Renal cortex interstitium (tissue), 11 donors: Measurements from ENCODE around the gene EXOG. TPM values are rescaled to one million over a fixed set of nuclear protein-coding genes. Genes with fewer than 3 reads are reported as not detected.

Experiments used
- DNase-seq, 11 donors: peaks; one replicate each; pipeline ENCODE4 v3.0.0-alpha.2; 2013; ENCODE audit warnings: low read depth in 9 of 11, low spot score in 4 of 11; ENCODE audit errors: extremely low read depth in 1 of 11
- polyA plus RNA-seq, 3 donors: library from polyadenylated mRNA; unstranded; fragments of 120-200 nt; gene quantifications; one replicate each; pipeline ENCODE4 v1.2.1, GENCODE V29; 2013; ENCODE audit not compliant: insufficient read length in 3 of 3

The EXOG gene
- polyA plus RNA-seq, 3 donors = 12.2 to 19.8 (median 15.9) TPM

DNA sequence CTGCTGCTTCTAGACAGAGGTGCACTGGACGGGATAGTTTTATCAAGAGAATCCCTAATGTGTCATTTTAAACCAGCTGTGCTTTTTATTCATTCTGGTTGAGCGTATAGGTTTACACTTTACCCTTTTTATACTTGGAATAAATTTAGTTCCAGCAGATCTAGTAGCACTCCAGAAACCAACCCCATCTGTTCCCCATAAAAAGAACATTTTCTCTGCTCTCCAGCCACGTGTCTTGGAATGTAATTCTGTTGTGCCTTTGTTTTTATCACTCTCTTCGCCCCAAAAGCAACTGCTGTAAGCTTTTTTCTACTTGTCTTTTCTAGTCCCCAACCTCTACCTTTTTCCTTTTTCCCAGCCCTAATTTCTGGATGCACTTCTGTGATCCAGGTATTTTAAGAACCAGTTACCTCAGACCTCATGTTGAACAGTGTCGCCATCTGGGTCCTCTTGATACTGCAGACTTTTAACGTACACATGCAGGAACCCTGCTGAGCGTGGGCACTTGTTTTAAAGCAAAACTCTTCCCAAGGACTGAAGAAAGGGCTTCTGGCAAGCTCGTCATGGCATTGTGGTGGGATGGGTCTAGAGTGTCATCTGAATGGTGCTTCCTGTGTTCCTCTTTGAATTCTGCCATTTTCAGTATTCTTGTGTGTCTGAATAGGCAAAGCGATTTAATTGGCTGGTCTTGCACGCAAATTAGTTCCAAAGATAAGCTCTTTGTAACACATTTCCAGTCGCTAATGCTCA is 5.7 kb upstream of the EXOG start:
- no peak for DNase-seq

DNA sequence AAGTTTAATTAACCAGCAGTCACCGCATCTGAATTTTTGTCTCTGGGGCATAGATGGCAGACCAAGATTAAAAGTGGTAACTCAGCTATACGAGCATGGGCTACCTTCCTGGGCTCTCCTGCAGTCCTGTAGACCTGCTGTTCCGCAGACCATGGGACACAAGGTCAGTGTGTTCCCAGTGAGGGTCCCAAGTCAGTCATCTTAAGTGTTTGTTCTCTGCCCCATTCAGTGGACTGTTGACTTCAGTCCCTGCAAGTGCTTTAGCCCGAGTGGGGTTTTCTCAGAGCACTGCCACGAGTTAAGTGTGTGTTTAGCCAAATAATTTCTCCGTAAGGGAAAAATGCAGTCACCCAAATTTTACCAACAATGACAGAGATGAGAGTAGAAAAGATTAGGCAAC is 4.9 kb upstream of the EXOG start:
- DNase-seq = no peak

DNA sequence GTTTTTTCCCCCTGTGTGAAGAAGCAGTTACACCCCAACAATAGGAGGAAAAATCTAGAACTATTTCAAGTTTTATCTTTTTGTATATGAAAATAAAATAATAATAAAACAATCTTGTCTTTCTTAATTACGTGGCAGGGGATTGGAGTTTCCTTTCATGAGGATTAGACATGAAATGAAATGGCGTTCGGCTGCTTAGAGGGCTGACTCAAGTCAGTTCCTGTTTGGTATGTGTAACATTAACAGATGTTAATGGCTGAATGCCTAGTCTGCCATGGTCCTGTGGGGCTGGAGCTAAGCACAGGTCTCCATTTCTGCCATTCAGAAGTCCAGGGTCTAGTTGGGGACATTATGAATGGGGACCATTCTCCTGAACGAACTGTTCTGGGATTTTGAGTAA is 3.1 kb upstream of the EXOG start:
- DNase-seq = no peak

DNA sequence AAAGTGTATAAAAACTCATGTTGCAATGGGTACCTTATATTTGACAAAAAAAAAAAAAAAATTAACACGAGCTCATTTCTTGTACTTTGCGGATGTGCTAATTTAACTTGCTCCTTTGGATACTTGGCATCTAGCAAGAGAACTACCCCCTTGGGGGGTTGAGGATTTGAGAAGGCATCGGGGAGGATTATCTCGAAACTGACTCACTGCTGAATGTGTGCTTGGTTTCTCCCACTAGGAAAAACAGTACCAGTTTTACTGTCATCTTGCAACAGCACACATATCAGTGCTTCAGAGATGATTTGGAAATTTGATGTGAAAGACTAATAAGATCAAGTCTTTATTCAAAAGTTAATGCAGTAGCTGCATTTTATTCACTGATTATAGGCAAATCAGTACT is 891 bp downstream of the EXOG start:
- DNase-seq = no peak

DNA sequence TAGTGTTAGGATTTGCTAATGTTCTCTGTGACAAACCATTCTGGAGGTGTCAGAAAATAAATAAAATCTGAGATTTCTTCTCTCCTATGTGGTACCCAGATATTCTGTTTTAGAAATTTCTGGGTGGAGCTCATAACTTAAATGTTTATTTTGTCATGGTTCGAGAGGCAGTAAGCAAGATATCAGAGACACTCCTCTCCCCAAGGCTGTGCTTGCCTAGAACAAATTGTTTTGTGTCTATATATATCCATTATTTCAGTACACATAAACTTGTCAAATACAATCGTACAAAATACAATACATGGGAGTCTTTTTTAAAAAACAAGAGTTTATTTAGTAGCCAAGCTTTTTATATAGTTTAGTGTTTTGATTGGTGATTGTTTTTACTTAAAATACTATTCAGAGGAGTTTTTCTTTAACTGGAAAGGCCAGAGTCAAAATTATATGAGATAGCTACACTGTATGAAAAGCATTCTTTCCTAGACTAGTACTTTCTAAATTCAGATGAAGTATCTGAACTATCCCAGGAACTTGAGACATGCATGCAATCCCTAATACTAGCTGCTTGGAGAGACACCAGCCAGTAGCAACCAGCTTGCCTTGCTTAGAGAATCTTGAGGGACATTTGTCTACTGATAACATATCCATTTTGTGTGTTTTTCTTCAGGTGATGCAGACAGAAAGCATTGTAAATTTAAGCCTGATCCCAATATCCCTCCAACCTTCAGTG is 4.7 kb downstream of the EXOG start:
- DNase-seq = no peak

DNA sequence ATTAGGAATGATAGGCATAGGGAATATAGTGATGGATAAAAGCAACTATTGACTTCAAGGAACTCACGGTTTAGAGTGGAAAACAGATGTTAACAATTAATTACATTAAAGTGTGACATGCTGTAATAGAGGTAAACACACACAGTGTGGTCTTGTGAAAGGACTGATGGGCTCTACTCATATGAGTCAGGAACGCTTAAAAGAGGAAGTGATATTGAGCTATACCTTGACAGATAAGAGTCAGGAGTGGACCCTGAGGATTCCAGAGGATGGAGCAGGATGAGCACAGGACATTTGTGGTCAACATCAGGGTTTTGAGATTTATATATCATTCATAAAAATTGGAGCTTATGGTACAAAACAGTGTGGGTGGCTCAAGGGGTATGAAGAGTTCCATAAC is 11.0 kb downstream of the EXOG start:
- DNase-seq = no peak

DNA sequence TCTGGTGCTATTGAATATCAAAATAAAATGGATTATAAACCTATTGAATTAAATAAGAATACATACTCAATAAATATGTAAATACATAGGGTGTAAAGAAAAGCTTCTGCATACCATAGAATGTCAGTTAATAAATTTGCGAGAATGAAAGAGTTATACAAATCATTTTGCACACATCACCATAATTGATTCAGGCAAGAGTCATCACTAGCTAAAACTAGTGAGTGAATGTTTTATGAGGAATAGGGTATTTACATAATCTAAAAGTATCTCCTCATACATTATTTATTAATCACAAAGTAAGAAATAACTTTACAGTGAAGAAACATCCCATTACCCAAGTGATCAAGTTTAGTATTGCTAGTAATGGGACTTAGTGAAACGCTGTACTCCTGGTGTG is 13.6 kb downstream of the EXOG start:
- no peak for DNase-seq

DNA sequence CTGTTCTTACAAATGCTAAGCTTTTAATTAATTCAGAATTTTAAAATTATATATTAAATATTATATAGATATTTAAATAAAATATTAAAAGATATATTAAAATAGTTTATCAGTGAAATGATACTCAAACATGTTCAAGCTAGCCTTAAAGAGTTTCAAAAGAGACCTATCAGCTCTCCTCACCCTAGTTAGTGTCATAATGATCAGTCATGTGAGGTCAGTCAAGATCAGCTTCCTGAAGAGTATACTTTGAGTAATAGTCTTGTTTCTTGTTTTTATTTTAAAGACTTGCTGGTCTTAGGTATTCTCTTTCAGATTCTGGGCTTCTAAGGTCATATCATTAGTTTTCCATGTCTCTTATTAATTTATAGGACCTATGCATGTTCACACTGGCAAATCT is 14.5 kb downstream of the EXOG start:
- DNase-seq = no peak

DNA sequence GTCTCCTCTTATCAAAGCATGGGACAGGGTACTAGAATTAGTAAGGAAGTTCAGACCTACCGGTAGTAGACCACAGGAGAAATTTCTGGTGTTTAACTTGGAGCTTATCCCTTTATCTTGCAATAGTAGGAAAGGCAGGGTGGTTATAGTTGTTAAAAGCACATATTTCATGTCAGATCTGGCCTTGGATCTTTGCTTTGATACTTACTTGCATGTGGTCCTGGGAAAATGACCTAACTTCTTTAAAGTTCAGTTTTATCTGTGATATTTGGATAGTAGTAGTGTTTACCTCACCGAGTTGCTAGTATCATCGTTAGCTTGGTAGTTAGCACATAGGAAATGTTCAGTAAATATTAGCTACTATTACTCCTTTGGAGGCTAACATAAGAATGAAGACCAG is 15.4 kb downstream of the EXOG start:
- DNase-seq = no peak

DNA sequence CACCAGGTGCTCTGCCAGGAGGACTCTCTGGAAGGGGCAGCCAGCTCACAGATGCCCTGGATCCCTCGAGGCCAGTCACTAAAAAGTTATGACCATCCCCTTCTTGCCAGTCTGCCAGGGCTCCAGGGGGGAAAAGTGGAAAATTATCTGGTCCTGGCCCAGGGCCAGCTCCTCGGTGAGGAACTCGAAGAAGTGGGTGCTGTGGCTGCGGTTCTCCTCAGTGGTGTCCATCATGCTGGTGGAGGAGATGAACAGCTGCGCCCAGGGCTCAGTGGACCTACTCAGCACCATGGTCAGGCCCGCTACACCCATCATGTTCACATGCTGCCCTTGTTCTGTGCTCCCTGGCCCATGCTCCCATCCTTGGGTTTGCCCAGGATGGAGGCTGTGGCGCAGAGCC is 19.2 kb downstream of the EXOG start:
- DNase-seq = no peak

DNA sequence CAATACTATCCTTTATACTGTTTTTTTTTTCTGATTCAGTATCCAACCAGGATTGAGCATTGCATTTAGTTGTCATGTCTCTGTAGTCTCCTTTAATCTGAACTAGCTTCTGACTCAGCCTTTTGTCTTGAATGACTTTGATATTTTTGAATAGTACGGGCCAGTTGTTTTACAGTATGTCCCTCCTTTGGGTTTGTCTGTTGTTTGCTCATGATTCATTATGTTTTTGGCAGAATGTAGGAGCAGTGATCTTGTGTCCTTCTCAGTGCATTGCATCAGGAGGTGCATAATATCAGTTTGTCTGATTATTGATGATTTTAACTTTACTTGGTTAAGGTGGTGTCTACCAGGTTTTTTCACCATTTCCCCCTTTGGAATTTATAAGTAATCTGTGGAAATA is 20.5 kb downstream of the EXOG start:
- DNase-seq = no peak

DNA sequence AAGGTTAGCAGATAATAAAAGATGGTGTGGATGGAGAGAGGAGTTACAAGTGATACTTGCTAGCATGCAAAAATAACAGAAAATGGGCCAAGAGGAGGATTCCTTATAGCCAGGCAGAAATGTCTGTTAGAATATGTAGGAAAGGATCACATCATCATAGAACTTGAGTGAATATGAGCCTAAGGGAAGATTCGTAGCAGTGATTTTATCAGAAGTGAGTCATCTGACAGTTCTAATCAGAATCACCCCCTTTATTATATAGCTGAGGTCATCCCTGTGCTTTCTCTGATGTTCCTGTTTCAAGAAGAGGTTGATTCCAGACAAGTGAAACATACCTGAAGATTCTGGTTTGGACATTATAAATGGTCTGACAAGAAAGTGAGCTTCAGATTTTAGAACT is 22.9 kb downstream of the EXOG start:
- DNase-seq = no peak

DNA sequence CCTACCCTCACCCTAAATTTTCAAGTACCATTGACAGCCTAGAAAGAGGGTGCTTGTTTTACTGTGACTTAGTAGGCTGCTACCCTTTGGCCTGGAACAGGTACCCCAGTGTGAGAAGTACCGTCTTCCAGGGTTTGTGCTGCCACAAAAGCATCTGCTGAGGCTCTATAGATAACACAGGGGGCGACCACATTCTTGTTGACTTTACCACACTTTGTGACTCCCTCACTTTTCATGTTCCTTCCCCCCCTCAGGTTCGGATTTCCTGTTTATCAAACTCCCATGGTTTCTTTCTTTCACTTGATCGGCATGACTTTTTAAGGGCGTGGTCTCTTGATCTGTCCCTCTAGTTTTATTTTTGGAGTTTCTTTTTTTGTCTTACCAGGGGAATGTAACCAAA is 23.5 kb downstream of the EXOG start:
- no peak for DNase-seq

DNA sequence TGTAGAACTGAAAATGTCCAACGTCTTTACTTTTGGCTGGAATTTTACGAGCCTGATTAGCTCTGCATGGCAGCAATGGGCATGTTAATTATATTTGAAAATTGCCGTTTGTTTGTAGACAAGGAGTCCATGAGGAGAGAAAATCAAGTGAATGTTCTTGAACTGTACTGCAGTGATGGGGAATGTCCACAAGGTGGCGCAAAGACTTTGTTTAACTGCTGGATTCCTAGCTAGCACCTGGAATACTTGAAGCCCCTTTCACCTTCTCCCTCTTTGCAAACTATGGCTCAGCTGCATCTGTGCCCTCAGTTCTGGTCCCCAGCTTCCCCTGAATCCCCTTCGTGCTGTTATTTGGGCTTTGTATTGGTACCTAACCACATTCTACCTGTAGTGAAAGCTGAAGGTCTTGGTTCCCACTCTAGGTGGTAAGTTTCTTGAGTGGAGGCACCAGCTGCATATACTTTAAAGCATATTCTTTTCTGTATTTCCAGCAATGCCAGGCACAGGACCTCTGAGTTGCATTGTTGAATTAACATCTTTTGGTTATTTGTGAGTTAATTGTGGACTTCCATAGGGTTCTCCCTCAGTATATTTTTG is 25.3 kb downstream of the EXOG start:
- peak; percentile 49 to 74 (median 63) for DNase-seq

DNA sequence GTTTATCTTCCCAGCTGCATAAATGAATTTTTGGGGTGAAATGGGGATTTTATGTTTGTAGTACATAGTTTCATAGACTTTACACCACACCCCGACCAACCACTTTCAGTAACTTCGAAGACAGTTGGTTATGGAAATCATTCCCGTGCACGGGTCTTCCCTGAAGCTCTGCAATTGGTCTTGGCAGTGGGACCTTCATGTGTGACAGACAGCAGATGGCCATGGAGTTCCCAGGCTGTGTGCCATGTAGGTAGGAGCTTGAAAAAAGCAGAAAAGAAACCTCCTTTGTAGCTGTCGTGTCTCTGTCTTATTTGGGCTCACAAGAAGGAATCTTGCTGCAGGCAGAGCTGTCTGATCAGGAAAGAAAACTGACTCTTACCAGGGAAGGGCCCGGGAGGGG is 25.9 kb downstream of the EXOG start:
- DNase-seq = no peak

DNA sequence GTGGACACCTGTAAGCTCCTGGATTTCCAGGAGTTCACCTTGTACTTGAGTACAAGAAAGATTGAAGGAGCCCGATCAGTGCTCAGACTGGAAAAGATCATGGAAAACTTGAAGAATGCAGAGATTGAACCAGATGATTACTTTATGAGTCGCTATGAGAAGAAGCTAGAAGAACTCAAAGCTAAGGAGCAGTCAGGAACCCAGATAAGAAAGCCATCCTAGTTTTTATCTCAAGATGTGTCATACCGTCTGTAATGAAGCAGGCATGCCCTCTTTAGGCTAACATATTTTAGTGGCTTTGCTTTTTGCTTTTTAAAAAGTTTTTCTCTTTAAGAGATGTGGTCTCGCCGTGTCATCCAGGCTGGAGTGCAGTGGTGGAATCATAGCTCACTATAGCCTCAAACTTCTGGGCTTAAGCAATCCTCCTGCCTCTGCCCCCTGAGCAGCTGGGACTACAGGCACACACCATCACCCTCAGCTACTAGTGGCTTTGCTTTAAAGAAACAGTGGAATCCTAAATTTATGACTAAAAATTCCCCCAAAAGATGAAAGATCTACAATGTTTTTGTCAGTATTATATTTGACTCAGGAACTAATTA is 28.1 kb downstream of the EXOG start:
- DNase-seq = no peak

DNA sequence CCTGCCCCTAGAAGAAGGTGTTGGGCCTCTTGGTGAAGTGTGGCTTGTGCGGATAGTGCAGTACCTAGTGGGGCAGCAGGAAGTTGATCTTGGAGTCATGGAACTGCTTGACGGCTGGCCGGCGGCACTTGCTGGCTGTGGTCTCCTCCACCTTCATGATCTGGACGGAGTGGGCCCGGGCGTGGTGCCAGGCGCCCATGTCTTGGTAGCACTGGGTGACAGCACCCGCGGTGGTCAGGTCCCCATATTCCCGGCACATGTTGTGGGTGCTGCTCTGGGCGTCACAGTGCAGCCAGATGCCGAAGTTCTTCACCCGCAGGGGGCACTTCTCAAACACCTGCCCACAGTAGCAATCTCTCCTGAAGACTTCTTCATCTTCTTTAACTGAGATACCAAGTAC is 30.7 kb downstream of the EXOG start:
- no peak for DNase-seq

DNA sequence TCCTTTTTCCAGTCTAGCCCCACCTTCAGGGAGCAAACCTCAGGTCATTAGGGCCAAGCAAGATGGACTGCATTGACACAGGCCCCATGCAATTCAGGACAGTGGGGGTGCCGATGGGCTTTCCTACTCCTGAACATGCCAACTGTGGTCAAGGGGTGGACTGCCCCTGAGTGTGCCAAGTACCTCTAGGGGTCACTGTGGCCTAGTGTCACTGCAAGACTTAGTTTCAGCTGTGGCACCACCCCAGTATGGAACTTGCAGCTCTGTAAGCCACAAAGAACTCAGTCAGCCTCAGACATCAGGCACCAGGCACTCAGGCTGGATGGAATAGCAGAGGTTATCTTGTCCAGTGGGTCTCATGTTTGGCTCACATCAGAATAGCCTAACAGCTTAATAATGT is 32.3 kb downstream of the EXOG start:
- DNase-seq = no peak

DNA sequence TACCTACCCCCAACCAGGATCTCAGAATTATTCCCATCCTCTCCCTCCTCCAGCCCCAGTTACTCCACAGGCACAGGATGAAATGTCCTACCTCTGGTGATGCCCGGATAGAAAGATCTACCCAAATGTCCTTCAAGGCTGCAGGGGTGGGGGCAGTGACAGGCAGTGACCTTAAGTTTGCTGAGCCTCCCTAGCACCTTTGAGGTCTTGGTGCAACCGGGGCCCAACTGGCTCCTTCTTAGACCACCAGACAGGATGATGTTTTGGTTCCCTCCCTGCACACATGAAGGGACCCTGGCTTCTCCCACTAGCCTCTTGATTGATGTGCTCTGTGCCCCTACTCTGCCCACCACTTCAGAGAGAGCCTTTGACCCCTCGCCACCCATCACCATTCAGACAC is 36.4 kb downstream of the EXOG start:
- DNase-seq = no peak

DNA sequence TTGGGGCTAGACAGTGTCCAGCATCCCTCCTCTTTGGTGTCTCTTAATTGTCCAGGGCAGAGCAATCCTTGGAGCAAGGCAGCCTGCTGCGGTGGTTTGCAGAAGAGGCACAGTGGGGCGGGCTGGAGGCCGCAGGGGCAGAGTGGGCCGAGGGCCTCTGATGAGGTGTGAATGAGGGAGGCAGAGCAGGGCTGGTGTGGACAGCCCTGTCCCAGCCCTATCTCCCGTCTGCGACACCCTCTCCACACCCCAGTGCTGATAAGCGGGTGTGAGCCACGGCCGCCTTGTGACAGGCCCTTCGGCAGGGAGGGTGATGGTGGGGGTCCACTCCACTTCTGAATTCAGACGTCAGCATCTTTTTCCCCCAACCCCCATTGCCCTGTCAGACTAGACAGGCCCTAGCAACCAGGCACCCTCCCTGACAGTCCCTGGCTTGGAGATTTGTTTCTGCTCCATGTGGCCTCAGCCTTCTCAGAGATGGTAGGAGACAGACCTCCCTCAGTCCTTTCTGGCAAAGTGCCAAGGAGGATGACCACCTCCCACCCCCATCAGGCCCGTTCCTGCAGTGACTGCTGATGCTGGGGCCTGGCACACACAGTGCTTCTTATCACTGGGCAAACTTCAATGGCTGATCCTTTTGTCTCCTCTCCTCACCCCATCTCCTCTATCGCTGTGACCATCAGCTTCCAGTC is 37.3 kb downstream of the EXOG start:
- DNase-seq = no peak
